Measurements from ENCODE around the gene KIFC3.

Gene KIFC3

GRCh38 chr16:57765160-57765728 lies 37.0 kb downstream of the KIFC3 start:
- no peak for DNase-seq (ENCODE audit: low read depth in 2 of 2)

GRCh38 chr16:57764341-57765159 lies 37.7 kb downstream of the KIFC3 start:
- peak; percentile 36 to 58 for DNase-seq (ENCODE audit: low read depth in 2 of 2)

- DNase-seq (ENCODE audit: low read depth in 2 of 2): no peak
Measured at GRCh38 chr16:57764006-57764340, 38.3 kb downstream of the KIFC3 start.

- no peak for DNase-seq (ENCODE audit: low read depth in 2 of 2)
Measured at GRCh38 chr16:57763285-57764005, 38.8 kb downstream of the KIFC3 start.

- no peak for DNase-seq (ENCODE audit: low read depth in 2 of 2)
Measured at GRCh38 chr16:57762365-57763040, 39.8 kb downstream of the KIFC3 start.

- DNase-seq (ENCODE audit: low read depth in 2 of 2): no peak
Measured at GRCh38 chr16:57761957-57762356, 40.3 kb downstream of the KIFC3 start.

- no peak for DNase-seq (ENCODE audit: low read depth in 2 of 2)
Measured at GRCh38 chr16:57761301-57761700, 41.0 kb downstream of the KIFC3 start.

- no peak for DNase-seq (ENCODE audit: low read depth in 2 of 2)
Measured at GRCh38 chr16:57760357-57761160, 41.7 kb downstream of the KIFC3 start.

- DNase-seq (ENCODE audit: low read depth in 2 of 2): no peak
Measured at GRCh38 chr16:57759541-57760356, 42.5 kb downstream of the KIFC3 start.

GRCh38 chr16:57759131-57759530 lies 43.2 kb downstream of the KIFC3 start:
- DNase-seq (ENCODE audit: low read depth in 2 of 2): no peak

- DNase-seq (ENCODE audit: low read depth in 2 of 2): no peak
Measured at GRCh38 chr16:57758331-57759117, 43.8 kb downstream of the KIFC3 start.

- no peak for DNase-seq (ENCODE audit: low read depth in 2 of 2)
Measured at GRCh38 chr16:57757883-57758282, 44.4 kb downstream of the KIFC3 start.

GRCh38 chr16:57757326-57757786 lies 44.9 kb downstream of the KIFC3 start:
- peak in 1 of 2 experiments; percentile 33 for DNase-seq (ENCODE audit: low read depth in 2 of 2)

GRCh38 chr16:57756424-57757325 lies 45.6 kb downstream of the KIFC3 start:
- no peak for DNase-seq (ENCODE audit: low read depth in 2 of 2)

GRCh38 chr16:57755726-57756423 lies 46.4 kb downstream of the KIFC3 start:
- DNase-seq (ENCODE audit: low read depth in 2 of 2): no peak

- no peak for DNase-seq (ENCODE audit: low read depth in 2 of 2)
Measured at GRCh38 chr16:57755061-57755684, 47.1 kb downstream of the KIFC3 start.

- DNase-seq (ENCODE audit: low read depth in 2 of 2): no peak
Measured at GRCh38 chr16:57754354-57755060, 47.8 kb downstream of the KIFC3 start.

All from fibroblast of skin of left quadriceps (primary cell).